Neuron (in vitro differentiated cells): ENCODE measurements around the gene KLHDC7A.
"Not testable (repeated sequence)": the region's sequence is repeated elsewhere in the genome, so short reads cannot be mapped to it uniquely, and the experiment has no call there.

ENCODE experiments used
- H2AFZ ChIP-seq: one replicate; pipeline ENCODE4 v1.6.1; 2013; ENCODE audit warnings: low read depth, mild to moderate bottlenecking, inconsistent platforms, low read length, moderate library complexity
- H3K27me3 ChIP-seq: one replicate; pipeline ENCODE4 v1.6.1; 2013; ENCODE audit warnings: low read length; ENCODE audit not compliant: insufficient read depth
- H3K36me3 ChIP-seq: one replicate; pipeline ENCODE4 v1.6.1; 2013; ENCODE audit warnings: low read length; ENCODE audit not compliant: insufficient read depth
- H3K4me1 ChIP-seq: one replicate; pipeline ENCODE4 v1.6.1; 2013; ENCODE audit warnings: low read length; ENCODE audit not compliant: insufficient read depth
- H3K4me3 ChIP-seq: 2 replicates; pipeline ENCODE4 v1.5.1; 2013; ENCODE audit warnings: mild to moderate bottlenecking, low read length, moderate library complexity
- H3K9me3 ChIP-seq: one replicate; pipeline ENCODE4 v1.6.1; 2013; ENCODE audit warnings: low read length

Gene KLHDC7A

DNA sequence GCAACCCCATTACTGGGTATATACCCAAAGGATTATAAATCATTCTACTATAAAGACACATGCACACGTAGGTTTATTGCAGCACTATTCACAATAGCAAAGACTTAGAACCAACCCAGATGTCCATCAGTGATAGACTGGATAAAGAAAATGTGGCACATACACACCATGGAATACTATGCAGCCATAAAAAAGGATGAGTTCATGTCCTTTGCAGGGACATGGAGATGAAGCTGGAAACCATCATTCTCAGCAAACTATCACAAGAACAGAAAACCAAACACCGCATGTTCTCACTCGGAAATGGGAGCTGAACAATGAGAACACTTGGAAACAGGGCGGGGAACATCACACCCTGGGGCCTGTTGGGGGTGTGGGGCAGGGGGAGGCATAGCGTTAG, 18.2 kb upstream of the KLHDC7A start:
- H3K9me3 ChIP-seq, H3K27me3 ChIP-seq, H3K4me1 ChIP-seq, H2AFZ ChIP-seq, H3K36me3 ChIP-seq, H3K4me3 ChIP-seq: not testable (repeated sequence)

DNA sequence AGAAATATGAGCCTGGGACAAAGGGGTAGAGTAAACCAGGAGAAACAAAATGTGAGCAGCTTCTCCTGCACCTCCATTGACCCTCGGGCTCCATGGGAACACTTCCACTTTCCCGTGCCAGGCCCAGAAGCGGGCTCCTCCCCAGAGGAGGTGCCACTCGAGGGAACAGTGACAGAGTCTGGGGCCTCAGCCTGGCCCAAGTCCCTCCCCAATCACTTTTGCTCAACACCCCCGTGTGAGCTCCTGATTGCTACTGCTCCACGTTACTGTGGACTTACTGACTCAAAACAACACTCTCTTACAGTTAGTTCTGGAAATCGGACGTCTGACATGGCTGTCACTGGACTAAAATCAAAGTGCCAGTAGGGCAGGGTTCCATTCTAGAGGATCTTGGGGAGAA, 17.7 kb upstream of the KLHDC7A start:
- H3K9me3 ChIP-seq, result no peaks in the 10 kb centered on the region
- H3K36me3 ChIP-seq, result no peaks in the 10 kb centered on the region
- H3K4me3 ChIP-seq, result no peak overlapping the region
- H2AFZ ChIP-seq, result no peak overlapping the region
- no peaks in the 10 kb centered on the region for H3K4me1 ChIP-seq
- peaks cover 10% of the 10 kb centered on the region for H3K27me3 ChIP-seq

DNA sequence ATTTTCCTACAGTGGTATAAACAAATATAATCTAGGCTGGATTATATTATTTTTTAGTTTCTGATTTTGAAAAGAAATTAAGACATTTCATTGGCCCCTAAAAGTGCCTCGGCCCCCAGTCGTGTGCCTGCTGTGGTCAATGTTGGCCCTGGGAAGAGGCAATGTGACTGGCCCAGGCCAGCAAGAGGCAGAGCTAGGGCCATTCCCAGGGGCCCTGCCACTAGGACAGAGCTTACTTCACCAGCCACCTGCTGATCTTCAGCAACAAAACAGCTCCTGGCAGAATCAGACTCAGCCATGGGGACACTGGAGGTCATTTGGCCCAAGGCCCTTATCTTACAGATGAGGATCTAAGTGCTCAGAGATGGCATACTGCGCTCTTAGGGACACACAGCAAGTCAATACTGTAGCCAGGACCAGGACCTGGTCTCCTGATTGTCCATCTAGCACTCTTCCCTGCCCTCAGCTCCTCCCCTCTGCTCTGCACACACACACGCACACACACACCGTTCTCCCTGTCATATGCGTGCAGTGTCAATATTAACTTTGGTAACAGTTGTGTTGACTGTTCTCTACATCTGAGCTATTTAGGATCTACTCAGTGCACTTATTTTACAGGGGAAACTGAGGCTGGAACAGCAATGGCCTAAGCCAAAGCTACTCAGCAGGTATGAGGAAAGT, 16.6 kb upstream of the KLHDC7A start:
- no peaks in the 10 kb centered on the region for H3K36me3 ChIP-seq
- no peaks in the 10 kb centered on the region for H3K9me3 ChIP-seq
- H3K4me1 ChIP-seq, result no peaks in the 10 kb centered on the region
- H3K4me3 ChIP-seq, result no peak overlapping the region
- peaks cover 10% of the 10 kb centered on the region for H3K27me3 ChIP-seq
- no peak overlapping the region for H2AFZ ChIP-seq

DNA sequence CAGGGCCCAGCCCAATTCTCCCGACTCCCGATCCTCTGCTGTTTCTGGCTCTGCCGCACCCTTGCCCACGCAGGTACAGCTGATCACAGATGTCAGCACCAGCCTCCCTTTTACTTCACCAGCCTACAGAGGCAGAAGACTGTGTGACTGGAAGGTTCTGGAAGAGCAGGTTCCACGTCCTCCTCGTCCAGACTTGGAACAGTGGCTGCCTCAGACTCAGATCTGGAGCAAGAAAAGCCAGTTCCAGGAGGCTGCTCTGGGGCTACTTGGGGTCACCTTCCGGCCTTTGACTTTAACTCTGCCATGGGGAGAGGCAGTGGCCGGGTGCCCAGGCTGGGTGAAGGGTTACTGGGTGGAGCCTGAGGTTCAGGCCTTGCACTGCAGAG, 16.1 kb upstream of the KLHDC7A start:
- Histone ChIP-seq H2AFZ (no peak overlapping the region), H3K27me3 (peaks cover 8% of the 10 kb centered on the region), H3K4me1 (no peaks in the 10 kb centered on the region), H3K4me3 (no peak overlapping the region), H3K9me3 (no peaks in the 10 kb centered on the region), H3K36me3 (no peaks in the 10 kb centered on the region)

DNA sequence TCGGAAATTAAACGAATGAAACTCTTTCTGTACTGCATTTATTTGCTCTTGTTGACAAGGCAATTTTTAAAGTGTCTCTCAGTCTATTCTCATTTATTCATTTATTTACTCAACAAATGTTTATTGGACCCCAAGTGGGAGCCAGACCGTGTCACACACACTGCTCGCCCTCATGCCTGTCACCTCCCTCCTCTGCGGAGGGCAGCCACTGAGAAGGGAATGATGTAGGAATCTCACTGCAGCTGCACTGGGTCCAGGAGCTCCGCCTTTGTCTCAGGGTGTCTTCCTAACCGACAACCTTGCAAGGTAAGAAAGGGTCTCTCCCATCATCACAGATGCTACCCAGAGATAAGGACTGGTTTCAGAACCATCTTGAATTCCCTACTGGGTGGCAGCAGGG, 14.1 kb upstream of the KLHDC7A start:
- Histone ChIP-seq H3K36me3 (no peaks in the 10 kb centered on the region), H3K9me3 (no peaks in the 10 kb centered on the region), H3K4me3 (no peak overlapping the region), H2AFZ (no peak overlapping the region), H3K4me1 (no peaks in the 10 kb centered on the region), H3K27me3 (no peaks in the 10 kb centered on the region)

DNA sequence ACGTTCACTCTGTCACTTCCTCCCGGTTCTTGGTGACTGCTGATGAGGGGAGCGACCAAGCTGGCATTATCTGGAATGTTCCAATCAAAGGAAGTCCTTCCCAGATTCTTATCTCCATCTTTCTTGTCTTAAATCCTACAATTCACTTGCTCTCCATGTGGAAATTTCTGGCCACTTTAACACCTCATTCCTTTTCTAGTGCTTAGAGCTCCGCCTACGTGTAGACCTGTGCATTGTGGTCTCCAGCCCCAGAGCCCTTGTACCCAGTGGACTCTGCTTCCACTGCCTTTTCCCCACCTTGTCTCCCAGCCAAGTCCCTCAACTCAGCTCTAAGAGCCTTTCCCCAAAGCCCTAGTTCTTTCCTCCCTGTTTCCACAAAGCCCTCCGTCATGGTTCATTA, 12.2 kb upstream of the KLHDC7A start:
- Histone ChIP-seq H3K4me3 (no peak overlapping the region), H3K9me3 (no peaks in the 10 kb centered on the region), H3K36me3 (no peaks in the 10 kb centered on the region), H3K27me3 (no peaks in the 10 kb centered on the region), H2AFZ (no peak overlapping the region), H3K4me1 (no peaks in the 10 kb centered on the region)

DNA sequence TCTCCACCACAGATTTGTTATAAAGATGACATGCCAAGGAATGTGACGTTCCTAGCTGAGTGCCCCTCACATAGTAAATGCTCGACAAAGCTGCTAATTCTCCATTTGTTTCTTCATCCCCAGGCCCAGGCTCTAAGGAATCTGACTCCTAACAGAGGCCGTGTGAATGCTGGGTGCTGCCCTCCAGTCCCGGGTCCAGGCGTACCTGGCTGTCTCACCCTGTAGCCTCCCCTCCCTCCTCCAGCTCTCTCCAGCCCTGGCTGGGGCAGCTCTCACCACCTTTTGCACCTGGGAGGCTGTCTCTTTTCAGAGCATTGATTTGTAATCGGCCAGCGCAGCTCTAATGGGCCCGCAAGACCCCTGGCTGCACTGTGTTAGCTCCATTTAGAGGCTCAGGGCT, 11.2 kb upstream of the KLHDC7A start:
- no peaks in the 10 kb centered on the region for H3K4me1 ChIP-seq
- no peak overlapping the region for H2AFZ ChIP-seq
- no peak overlapping the region for H3K4me3 ChIP-seq
- no peaks in the 10 kb centered on the region for H3K9me3 ChIP-seq
- H3K27me3 ChIP-seq, result no peaks in the 10 kb centered on the region
- no peaks in the 10 kb centered on the region for H3K36me3 ChIP-seq

DNA sequence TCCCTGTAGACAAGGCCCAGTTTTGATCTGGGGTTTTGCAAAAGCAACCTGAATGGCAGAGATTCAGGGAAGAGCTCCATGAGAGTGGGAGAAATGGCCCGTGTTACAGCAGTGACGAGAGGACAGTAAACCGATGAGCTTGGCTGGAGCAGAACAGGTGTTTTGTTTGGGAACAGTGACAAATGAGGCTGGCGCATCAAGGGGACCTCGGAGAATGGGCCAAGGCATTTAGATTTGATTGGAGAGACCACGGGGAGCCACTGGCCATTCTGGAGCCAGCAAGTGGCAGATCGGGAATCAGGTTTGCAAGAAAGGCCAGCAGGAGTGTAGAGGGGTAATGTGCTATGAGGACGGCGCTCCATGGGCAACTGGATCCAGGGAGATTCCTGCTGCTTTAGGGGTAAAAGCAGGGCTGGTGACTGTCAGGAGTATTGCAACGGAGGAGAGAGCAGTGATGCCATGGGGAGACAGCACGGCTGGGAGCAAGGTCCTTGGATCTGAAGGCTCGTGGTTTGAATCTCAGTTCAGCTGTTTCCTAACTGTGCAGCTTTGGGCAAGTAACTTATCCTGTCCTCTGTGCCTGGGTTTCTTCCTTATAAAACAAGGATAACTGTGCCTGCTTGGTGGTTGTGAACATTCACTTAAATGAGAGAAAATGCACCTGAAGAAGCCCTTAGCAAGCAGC, 9.9 kb upstream of the KLHDC7A start:
- H3K9me3 ChIP-seq, result no peaks in the 10 kb centered on the region
- no peaks in the 10 kb centered on the region for H3K27me3 ChIP-seq
- H2AFZ ChIP-seq, result no peak overlapping the region
- no peaks in the 10 kb centered on the region for H3K36me3 ChIP-seq
- no peak overlapping the region for H3K4me3 ChIP-seq
- no peaks in the 10 kb centered on the region for H3K4me1 ChIP-seq

DNA sequence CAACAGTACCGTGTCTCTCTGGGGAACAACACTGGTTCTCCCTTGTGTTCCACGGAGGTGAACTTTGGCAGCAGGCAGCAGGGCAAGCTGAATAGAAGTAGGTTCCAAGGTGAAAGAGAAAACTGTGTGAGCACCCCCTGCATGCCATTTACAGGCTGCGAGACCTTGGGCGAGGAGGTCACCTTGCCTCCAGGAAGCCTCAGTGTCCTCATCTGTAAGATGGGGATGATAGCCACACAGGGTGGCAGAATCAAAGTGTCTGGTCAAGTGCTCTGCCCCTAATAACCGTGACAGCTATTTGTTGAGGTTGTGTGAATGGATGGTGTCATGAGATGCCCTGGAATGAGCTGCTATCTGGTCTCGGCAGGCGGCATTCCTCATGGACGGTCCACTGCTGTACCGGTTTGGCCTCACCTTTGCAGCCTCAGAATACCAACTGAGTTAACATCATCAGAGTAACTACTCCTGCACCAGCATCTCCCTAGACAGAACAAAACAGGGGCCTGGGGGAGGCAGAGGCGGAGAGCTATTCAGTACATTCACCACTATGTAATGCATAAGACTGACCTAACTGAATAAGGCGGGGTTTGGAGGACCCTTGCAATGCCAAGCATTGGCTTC, 7.4 kb upstream of the KLHDC7A start:
- no peaks in the 10 kb centered on the region for H3K36me3 ChIP-seq
- H3K4me1 ChIP-seq, result no peaks in the 10 kb centered on the region
- no peaks in the 10 kb centered on the region for H3K27me3 ChIP-seq
- H2AFZ ChIP-seq, result no peak overlapping the region
- H3K4me3 ChIP-seq, result no peak overlapping the region
- no peaks in the 10 kb centered on the region for H3K9me3 ChIP-seq

DNA sequence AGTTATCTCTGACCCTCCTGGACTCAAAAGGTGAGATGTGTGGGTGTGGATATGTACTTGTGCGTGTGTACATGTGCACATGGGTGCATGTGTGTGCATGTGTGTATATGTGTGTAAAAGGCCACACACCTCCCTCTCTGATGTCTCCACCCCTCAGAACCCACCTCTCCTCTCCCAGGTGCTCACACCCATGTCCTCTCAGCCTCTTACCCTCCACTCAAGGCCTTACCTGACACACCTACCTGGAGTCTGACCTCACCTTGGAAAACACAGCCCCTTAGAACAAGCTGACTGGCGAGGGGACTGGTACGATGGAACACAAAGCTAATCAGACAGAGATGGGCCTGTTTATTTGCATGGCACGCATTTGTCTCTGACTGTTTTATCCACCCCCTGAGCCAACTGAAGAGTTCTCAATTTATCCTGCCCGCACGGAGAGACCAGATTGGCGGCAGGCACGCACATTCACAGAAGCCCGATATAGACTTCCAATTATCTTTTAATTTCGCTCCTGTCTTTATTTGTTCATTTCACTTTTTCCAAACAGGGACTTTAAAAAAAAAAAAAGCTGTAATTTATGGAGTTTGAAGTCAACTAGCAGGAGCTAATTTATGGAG, 6.1 kb upstream of the KLHDC7A start:
- no peaks in the 10 kb centered on the region for H3K36me3 ChIP-seq
- H3K4me3 ChIP-seq, result no peak overlapping the region
- no peaks in the 10 kb centered on the region for H3K4me1 ChIP-seq
- H3K27me3 ChIP-seq, result no peaks in the 10 kb centered on the region
- H2AFZ ChIP-seq, result no peak overlapping the region
- no peaks in the 10 kb centered on the region for H3K9me3 ChIP-seq

DNA sequence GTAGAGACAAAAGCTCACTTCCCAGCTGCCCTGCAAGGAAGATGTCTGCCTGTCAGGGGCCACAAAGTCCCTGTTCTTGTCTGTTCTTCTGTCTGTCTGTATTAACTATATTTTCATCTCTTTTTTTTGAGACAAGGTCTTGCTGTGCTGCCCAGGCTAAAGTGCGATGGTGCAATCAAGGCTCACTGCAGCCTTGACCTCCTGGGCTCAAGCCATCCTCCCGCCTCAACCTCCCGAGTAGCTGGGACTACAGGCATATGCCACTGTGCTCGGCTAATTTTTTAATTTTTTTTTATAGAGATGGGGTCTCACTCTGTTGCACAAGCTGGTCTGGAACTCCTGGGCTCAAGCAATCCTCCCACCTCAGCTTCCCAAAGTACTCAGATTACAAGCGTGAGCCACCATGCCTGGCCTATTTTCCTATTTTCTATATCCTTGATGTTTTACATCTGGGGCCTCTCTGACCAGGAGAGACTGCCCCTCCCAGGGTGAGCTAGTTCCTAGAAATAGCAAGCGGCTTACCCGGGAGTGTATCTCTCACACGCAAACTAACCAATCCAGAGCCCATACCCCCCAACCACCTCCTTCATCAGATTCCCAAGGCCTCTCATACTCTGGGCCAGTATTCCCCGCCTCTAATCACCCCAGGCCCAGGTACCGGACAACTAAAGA, 5.4 kb upstream of the KLHDC7A start:
- Histone ChIP-seq H3K36me3 (no peaks in the 10 kb centered on the region), H3K4me1 (no peaks in the 10 kb centered on the region)

DNA sequence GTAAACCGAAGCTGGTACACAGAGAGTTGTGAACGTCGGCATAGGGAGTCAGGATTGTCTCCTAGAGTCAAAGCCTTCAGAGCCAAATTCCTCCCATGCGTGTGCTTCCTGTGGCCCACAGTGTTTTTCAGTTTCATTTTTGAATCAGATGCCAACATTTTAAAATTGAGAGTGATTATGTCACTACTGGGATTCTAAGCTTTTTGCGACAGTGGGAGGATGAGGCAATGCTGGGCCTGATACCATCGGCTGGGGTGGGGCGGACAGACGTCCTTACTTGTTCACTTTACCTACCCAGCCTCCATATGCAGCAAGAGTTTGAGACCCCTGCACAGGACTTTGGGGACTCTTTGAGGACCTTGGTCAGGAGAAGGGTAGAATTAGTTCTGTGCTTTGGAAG, 1.3 kb upstream of the KLHDC7A start:
- Histone ChIP-seq H3K9me3 (no peaks in the 10 kb centered on the region), H3K4me3 (no peak overlapping the region), H3K36me3 (no peaks in the 10 kb centered on the region), H3K27me3 (peaks cover 2% of the 10 kb centered on the region), H3K4me1 (no peaks in the 10 kb centered on the region), H2AFZ (no peak overlapping the region)

More for the DNA sequence above, 5.4 kb upstream of the KLHDC7A start:
- H3K4me3 ChIP-seq, result no peak overlapping the region
- H3K9me3 ChIP-seq, result no peaks in the 10 kb centered on the region
- H3K27me3 ChIP-seq, result peaks cover 2% of the 10 kb centered on the region
- H2AFZ ChIP-seq, result no peak overlapping the region
